Right ventricle myocardium inferior (tissue), 1 donor: Measurements from ENCODE around the gene CHTF18. TPM values are rescaled to one million over a fixed set of nuclear protein-coding genes. Genes with fewer than 3 reads are reported as not detected.

Experiments used
- ATAC-seq: fragments of 200-7000 bp; cut with Tn5 transposase; one replicate; pipeline ENCODE4 v1.9.1; 2020; ENCODE audit warnings: mild to moderate bottlenecking, moderate library complexity
- DNase-seq: peaks from one replicate; pipeline ENCODE4 v3.0.0; 2021; ENCODE audit errors: missing footprints
- intact Hi-C: fragments of 100-400 bp; cut with DNase I; formaldehyde crosslinking; loops from one replicate; pipeline ENCODE4 v1.11.0; 2022
- total RNA-seq: library from RNA; stranded (reverse); fragmentation: NEBNext Ultra II Directional; extraction: Animal tissue kit (Norgen Biotek cat#: 25700); gene quantifications from one replicate; pipeline ENCODE4 v1.2.1, GENCODE V29; 2021
- donor health status: DM: no; HTN: yes; CAD: no; lungs with severe emphysema.

CHTF18 gene
- total RNA-seq, 1 donor from 2014 or later: 6.4 TPM

DNA sequence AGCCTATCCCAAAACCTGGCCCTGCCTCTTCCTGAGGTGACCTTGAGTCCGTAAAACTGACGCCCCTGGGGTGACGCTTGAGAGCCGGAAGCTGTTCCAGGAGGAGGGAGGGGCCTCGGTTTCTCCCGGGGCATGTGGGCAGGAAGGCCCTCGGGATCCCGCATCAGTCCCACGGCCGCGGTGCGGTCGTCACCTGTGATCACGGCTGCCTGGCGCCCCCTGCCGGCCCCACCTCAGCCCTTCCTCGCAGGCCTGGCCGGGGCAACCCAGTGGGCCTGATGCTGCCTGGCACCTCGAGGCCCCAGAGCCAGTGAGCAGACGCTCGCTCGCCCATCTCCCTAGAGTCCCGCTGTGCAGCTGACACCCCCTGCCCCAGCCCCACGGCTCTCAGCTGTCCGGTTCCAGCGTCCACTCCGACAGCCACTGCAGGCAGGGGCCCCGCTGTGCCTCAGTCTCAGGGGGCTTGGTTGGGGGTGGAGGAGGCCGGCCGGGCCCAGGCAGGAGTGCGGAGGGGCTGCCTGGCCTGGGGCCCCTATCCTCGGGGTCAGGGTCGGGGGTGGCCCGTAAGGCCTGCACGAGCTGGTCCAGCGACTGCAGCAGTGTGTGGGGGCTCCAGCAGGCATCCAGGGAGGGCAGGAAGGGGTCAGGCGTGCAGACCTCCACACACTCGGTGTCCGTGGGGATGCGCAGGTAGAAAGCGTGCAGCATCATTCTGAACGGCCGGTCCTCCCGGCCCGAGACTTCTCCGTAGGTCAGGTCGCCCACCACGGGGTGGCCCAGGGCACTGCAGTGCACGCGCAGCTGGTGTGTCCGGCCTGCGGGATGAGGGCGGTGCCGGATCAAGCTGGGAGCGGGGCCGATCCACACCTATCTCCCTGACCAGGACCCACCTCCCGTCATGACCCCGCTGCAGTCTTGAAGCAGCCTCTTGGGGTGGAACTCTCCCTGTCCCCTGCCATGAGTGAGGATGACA lies 2.6 kb upstream of the CHTF18 start:
- DNase-seq: peak; percentile 90
- intact Hi-C loops: loop anchor here (2.0 kb wide), 1 partner anchor 75 kb away; no protein-coding TSS in a partner anchor
- ATAC-seq: no peak

DNA sequence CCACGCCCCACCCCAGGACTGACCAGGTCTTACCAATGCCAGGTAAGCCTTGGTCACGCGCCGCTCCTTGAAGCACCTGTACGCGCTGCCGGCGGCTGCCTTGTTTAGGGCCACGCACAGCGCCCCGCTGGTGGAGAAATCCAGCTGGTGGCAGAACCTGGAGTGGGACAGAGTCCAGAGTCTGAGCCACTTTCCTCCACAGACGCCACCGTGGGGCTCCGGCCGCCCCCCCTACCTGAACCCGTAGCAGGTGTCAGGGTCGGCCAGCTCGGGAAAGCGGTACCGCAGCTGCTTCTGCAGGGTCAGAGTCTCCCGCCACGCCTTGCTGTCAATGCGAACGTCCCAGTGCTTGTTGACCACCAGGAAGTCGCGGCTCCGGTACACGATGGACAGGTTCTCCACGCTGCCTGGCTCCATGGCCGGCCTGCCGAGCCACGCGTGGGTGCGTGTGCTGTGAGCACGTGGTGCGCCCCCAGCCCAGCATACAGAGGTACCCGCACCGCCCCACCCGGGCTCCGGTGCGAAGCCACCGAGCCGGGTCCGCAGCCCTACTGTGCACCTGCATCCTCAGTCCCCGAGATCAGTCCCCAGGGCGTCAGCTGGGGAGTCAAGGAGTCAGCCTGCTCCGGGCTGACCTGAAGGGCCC lies 976 bp upstream of the CHTF18 start:
- ATAC-seq (no peak), DNase-seq (no peak)
- intact Hi-C loops: no loop called here

DNA sequence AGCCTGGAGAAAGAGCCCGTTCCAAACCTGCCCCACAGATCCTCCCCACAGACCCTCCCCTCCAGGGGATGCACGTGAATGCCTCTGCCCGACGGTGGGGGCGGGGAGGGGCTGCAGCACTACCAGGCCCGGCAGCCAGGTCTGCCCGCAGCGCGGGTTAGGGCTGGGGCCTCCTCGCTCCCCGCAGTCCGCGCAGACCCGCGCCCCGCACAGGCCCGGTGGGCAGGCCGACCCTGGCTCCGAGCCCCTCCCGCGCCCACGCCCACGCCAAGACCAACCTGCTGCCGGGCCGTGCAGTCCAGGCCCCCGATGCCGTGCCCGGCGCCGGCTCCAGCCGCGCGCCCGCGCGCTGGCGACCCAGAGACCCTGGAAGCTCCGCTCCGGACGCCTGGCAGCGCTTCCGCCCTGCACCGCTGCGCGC lies 432 bp upstream of the CHTF18 start, which contains the start of gene RPUSD1:
TSS of gene RPUSD1 (minus strand) at position 404 of the 421 bp plus-strand sequence. CDS start 644 bp downstream, outside the sequence.
- peak; percentile 0 for ATAC-seq
- intact Hi-C loops: no loop called here

DNA sequence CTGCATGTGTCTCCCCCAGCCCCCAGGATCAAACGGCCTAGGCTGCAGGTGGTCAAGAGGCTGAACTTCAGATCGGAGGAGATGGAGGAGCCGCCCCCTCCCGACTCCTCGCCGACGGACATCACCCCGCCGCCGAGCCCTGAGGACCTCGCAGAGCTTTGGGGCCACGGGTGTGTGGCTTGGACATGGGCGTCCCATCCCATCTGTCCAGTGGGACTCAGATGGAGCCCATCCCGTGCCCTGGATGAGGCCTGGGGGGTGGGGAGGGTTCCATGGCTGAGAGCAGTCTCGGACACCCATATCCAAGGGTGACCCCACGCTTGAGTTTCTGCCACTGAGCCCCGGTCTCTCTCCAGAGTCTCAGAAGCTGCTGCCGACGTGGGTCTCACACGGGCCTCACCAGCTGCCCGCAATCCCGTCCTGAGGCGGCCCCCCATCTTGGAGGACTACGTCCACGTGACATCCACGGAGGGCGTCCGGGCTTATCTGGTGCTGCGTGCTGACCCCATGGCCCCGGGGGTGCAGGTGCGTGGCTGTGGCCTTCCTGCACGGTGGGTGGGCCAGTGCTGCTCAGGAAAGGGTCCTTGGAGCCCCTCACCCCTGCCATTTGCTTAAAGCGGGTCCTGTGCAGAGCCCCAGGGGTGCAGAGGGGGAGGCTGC lies 901 bp downstream of the CHTF18 start:
- ATAC-seq (no peak), DNase-seq (no peak)
- intact Hi-C loops: no loop called here

More for the DNA sequence above, 432 bp upstream of the CHTF18 start, which contains the start of gene RPUSD1:
- no peak for DNase-seq

DNA sequence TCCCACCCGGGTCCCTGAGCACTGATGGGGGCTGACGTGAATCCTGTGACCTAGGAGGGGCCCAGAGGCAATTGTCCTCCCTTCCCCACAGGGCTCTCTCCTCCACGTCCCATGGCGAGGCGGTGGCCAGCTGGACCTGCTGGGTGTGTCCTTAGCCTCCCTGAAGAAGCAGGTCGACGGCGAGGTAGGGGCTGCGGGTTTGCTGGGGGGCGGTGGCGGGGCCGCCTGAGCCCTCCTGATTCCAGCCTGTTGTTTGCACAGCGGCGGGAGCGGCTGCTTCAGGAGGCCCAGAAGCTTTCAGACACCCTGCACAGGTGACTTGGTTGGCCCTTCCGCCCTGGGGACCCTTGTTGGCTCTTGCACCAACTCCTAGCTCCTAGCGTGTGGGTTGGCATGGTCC lies 1.7 kb downstream of the CHTF18 start:
- no peak for DNase-seq
- intact Hi-C loops: no loop called here
- no peak for ATAC-seq

DNA sequence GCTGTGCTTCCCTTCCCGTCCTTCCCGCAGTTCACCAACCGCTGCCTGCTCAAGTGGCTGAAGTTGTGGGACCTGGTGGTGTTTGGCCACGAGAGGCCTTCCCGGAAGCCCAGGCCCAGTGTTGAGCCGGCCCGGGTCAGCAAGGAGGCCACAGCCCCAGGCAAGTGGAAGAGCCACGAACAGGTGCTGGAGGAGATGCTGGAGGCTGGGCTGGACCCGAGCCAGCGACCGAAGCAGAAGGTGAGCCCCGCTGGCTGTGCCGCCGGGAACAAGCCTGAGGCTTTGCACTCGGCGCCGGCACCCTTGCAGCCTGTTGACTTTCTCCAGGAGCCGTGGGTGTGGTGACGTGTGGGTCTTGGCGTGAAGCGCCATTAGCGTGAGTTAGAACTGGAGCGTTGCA lies 2.7 kb downstream of the CHTF18 start:
- intact Hi-C loops: no loop called here
- ATAC-seq (no peak), DNase-seq (no peak)

DNA sequence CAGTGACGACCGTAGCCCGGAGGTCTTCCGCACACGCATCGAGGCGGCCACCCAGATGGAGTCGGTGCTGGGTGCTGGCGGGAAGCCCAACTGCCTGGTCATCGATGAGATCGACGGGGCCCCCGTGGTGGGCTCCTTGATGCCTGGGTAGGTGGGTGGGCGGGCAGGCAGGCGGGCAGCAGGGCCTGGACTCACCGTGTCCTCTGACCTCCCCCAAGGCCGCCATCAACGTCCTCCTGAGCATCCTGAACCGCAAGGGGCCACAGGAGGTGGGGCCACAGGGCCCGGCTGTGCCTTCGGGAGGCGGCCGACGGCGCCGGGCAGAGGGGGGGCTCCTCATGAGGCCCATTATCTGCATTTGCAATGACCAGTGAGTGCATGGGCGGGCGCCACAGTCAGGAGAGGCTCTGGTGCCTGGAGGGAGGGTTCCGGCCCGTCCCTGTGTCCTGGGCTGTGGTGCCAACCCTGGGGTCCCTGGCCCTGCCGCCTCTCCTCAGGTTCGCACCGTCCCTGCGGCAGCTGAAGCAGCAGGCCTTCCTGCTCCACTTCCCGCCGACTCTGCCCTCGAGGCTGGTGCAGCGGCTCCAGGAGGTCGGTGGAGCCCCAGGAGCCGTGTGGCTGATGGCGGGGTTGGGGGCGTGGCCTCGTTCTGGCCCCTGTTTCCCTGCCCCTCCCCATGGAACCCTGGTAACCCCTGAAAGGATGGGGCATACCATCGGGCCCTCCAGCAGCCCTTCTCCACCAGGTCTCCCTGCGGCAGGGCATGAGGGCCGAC lies 4.0 kb downstream of the CHTF18 start:
- intact Hi-C loops: no loop called here
- no peak for DNase-seq
- ATAC-seq: no peak

DNA sequence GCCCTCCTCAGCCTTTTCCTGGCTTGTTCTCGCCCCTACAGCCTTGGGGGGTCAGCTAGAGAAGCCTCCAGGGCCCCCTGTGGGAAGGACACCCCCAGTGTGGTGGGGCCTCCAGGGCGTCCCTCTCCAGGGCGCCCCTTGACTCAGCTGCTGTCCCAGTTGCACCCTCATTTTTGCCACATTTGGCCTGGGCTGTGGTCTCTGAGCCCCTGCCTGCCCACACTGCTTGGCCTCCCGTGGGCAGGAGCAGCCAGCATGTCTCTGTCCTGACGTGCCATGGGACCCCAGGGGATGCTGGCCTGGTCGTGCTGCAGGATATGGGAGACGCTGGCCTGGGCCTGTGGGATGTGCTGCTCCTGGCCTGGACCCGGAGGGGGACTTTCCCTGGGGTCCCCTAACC lies 5.0 kb downstream of the CHTF18 start:
- intact Hi-C loops: no loop called here
- DNase-seq (no peak), ATAC-seq (no peak)

DNA sequence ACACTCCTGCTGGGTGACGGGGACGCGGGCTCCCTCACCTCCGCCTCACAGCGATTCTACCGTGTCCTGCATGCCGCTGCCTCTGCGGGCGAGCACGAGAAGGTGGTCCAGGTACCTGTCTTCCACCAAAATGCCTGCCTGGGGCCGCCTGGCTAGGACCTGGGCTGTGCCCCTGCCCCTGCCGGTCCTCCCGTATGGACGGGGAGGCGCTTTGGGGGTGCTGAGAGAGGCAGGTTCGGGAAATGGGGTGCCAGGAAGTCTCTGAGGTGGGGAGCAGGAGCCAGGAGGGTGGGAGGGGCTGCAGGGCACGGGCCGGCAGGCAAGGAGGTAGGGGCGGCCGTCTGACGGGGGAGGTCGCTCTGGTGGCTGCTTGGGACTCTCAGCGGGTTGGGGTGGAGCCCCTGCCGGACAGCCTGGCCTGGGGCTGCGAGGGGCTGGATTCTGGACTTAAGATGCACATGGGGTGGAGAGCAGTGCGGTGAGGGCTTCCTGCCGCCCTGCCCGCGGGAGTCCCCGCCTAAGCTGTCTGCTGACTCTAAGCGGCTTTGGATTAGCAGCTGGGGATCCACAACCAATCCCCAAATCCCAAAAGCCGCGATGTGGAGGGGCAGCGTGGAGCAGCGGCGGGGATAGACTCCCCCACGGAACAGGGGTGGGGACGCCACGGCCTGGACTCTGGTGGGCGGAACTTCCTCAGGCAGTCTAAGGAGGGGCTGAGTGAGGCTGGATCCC lies 5.8 kb downstream of the CHTF18 start:
- DNase-seq (no peak), ATAC-seq (no peak)
- intact Hi-C loops: no loop called here

DNA sequence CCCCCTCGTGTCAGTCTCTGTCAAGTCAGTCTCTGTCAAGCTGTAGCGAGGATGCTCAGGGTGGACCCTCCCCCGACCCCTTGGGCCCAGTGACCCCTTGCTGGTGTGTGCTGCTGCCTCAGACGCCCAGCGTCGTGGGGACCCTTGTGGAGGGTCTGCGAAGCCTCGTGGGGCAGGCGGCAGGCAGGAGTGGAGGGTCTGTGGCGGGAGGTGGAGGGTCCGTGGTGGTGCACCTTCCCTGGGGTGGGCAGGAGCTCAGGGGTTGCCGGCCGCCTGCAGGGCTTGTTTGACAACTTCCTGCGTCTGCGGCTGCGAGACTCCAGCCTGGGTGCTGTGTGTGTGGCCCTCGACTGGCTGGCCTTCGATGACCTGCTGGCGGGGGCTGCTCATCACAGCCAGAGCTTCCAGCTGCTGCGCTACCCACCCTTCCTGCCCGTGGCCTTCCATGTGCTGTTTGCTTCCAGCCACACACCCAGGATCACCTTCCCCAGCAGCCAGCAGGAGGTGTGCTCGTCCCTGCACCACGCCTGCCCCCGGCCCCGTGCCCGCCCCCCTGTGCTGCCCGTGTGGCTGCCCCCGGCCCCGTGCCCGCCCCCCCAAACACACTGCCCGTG lies 6.5 kb downstream of the CHTF18 start:
- intact Hi-C loops: no loop called here

DNA sequence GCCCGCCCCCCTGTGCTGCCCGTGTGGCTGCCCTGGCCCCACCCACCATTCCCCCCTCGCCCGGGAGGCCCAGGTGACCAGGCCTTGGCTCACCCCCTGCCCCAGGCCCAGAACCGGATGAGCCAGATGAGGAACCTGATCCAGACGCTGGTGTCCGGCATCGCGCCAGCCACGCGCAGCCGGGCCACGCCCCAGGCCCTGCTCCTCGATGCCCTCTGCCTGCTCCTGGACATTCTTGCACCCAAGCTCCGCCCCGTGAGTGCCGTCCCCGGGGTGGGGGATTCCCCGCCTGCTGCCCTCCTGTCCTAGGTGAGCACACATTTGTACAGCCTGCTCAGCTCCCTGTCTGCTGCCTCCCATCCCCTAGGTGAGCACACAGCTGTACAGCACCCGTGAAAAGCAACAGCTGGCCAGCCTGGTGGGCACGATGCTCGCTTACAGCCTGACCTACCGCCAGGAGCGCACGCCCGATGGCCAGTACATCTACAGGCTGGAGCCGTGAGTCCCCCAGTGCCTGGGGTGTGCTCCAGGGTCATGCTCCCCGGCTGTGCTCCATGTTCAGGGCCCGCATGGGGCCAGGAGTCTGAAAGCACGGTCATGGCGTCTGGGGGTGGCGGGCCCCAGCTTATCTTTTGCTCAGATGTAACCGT lies 7.3 kb downstream of the CHTF18 start:
- DNase-seq: no peak
- intact Hi-C loops: no loop called here
- ATAC-seq: no peak

More for the DNA sequence above, 6.5 kb downstream of the CHTF18 start:
- DNase-seq (no peak), ATAC-seq (no peak)

DNA sequence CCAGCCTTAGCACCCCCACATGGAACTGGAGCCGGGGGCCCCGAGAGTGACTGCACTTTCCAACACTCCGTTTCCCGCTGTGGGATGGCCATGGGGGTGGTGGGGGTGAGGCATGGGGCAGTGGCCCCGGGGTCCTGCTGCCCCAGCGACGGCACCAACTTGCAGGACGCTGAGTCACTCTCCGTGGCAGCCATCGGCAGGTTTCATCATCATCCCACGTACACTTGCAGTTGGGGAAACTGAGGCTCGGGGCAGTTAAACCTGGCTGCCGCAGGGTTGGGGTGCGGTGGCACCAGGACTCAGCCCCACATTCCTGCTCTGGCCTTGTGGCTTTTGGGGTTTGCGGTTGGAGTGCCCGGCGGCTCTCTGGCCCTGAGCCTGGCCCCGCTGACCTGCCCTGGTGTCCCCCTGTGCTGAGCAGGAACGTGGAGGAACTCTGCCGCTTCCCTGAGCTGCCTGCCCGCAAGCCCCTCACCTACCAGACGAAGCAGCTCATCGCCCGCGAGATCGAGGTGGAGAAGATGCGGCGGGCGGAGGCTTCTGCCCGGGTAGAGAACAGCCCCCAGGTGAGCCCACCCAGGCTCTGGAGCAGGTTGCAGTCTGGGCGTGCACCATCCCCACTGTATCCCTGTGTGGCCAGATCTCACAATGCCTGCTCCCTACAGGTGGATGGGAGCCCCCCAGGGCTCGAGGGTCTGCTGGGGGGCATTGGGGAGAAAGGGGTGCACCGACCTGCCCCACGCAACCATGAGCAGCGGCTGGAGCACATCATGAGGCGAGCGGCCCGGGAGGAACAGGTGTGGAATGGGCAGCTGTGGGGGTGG lies 8.1 kb downstream of the CHTF18 start:
- no peak for ATAC-seq
- no peak for DNase-seq
- intact Hi-C loops: no loop called here

DNA sequence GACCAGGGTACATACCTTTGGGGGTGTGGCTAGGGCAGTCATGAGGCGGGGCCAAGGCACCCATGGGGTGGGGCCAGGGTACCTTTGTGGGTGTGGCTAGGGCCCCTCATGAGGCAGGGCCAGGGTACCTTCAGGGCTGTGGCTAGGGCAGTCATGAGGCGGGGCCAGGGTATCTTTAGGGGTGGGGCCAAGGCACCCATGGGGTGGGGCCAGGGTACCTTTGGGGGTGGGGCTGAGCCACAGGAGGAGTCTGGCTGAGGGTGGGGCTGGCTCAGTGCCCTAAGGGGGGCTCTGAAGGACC lies 8.7 kb downstream of the CHTF18 start:
- DNase-seq (no peak), ATAC-seq (no peak)
- intact Hi-C loops: no loop called here

DNA sequence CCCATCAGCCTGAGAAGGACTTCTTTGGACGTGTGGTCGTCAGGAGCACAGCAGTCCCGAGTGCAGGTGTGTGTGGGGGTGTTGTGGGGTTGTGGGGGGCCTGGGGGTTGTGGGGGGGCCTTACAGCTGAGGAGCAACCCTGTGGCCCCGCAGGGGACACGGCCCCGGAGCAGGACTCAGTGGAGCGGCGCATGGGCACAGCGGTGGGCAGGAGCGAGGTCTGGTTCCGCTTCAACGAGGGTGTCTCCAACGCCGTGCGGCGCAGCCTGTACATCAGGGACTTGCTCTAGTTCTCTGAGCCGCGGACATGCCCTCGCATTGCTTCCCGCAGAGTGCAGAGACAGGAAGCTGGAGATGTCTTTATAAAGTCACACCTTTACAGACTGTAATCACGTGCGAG lies 9.3 kb downstream of the CHTF18 start:
- DNase-seq (no peak), ATAC-seq (no peak)
- intact Hi-C loops: no loop called here

DNA sequence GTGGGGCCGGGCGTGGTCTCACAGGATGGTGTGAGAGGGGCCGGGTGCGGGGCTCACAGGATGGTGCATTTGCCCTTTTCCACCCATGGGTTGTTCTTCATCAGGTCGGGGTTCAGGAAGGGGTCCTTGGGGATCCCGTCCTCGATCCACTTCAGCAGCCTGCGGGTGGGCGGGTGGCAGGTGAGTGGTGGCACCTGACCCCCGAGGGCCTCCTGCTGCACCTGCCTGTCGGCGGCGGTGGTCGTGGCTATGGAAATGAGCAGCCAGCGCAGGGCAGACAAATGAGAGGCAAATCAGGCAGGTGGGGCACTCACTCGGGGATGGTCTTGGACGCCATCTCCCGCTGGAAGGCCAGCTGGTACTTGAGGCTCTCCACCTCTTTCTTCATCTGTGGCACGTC lies 10.2 kb downstream of the CHTF18 start:
- no peak for ATAC-seq

DNA sequence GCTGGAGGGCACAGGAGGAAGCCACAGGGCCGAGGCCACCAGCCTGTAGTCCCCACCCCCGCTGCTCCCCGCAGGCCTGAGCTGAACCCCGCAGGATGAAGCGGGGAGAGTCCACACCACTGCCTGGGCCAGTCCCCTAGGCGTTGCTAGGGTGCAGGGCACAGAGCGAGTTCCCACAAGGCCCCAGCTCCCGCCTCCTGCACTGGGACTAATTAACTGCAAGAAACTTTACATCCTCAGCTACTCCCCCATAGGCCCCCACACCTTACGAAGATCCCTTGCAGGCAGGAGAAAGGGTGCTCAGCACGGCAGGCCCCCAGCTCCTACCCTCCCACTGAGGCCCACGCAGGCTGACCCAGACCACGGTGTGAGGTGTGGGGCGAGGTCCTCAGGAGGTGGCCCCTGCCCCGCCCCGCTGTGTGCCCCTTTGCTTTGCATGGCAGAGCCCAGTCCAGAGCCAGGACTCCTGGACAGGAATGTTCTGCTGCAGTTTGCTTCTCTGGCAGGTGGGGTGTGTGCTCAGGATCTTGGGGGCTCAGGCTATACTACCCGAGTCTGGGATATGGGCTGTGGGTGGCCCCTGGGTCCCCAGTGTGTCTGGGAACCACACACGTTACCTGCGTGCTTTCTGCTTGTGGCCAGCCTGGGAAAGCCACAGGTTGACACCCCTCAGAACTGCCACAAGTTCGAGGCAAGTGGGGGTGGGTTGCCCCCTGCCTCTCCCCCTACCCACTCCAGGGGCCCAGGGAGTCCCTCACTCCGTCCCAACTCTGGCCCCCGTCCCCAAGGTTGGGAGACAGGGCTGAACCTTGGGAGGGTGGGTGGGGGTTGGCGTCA lies 10.9 kb downstream of the CHTF18 start:
- intact Hi-C loops: no loop called here
- no peak for DNase-seq
- ATAC-seq: no peak

More for the DNA sequence above, 10.2 kb downstream of the CHTF18 start:
- DNase-seq: no peak
- intact Hi-C loops: no loop called here
